SK-N-SH (cell line): ENCODE data around the gene TRPV3. TPM values are rescaled to one million over a fixed set of nuclear protein-coding genes. Genes with fewer than 3 reads are reported as not detected.
A peak's percentile ranks its signal among the peaks of the same experiment; 100 is the strongest.

Source experiments
- CTCF ChIA-PET: fragments of 300-600, 350-600 bp; formaldehyde crosslinking; extraction: SDS; loops from one replicate; lab custom pipeline; 2021; lab: Yijun Ruan, JAX
- POLR2A ChIA-PET: fragments of 350-600 bp; sonication (Branson Sonifier 250); formaldehyde crosslinking; extraction: SDS; loops from one replicate; lab custom pipeline; 2020; ENCODE audit warnings: antibody characterized with exemption, inconsistent platforms; lab: Yijun Ruan, JAX
- DNase-seq: peaks from one replicate; pipeline ENCODE4 v3.0.0; 2012
- H2AFZ ChIP-seq: fragments of 200-600 bp; sonication (generic); 2 replicates; pipeline ENCODE4 v1.8.1; 2016; ENCODE audit warnings: antibody characterized with exemption, mild to moderate bottlenecking, low read depth
- H3F3A ChIP-seq: fragments of 200-600 bp; sonication (generic); replicated peaks from 2 replicates; pipeline ENCODE3; 2016; ENCODE audit warnings: antibody characterized with exemption, mild to moderate bottlenecking; ENCODE audit not compliant: insufficient read depth
- H3K27ac ChIP-seq, 2 experiments: fragments of 200-500 bp in 1 of 2; fragments of 200-600 bp in 1 of 2; sonication (Bioruptor generic) in 1 of 2; sonication (generic), shearing (Covaris generic) in 1 of 2; 2 replicates each; pipeline versions ENCODE4 v1.5.1 to v1.6.1; 2014 to 2016; ENCODE audit warnings: low read depth in 2 of 2, inconsistent platforms in 1 of 2, low read length in 1 of 2, mild to moderate bottlenecking in 1 of 2, mixed read lengths in 1 of 2
- H3K27me3 ChIP-seq: fragments of 200-600 bp; sonication (generic), shearing (Covaris generic); 2 replicates; pipeline ENCODE4 v1.6.1; 2016; ENCODE audit warnings: mixed run types; ENCODE audit not compliant: insufficient read depth
- H3K36me3 ChIP-seq, 2 experiments: fragments of 200-500 bp in 1 of 2; fragments of 200-600 bp in 1 of 2; sonication (Bioruptor generic) in 1 of 2; sonication (generic) in 1 of 2; replicated peaks in 1 of 2; 2 replicates each; pipeline versions ENCODE3 to v1.5.1; 2014 to 2016; ENCODE audit warnings: low read length in 1 of 2, mild to moderate bottlenecking in 1 of 2; ENCODE audit not compliant: insufficient read depth in 2 of 2, control insufficient read depth in 1 of 2
- H3K4me1 ChIP-seq, 2 experiments: fragments of 200-500 bp in 1 of 2; fragments of 200-600 bp in 1 of 2; sonication (Bioruptor generic) in 1 of 2; sonication (generic), shearing (Covaris generic) in 1 of 2; 2 replicates each; pipeline versions ENCODE4 v1.5.1 to v1.6.1; 2014 to 2016; ENCODE audit warnings: low read depth in 1 of 2, low read length in 1 of 2, mixed run types in 1 of 2; ENCODE audit not compliant: insufficient read depth in 2 of 2, control insufficient read depth in 1 of 2
- H3K4me2 ChIP-seq: fragments of 200-600 bp; sonication (generic), shearing (Covaris generic); 2 replicates; pipeline ENCODE4 v1.6.1; 2017; ENCODE audit warnings: mixed run types
- H3K4me3 ChIP-seq, 2 experiments: fragments of 200-500 bp in 1 of 2; fragments of 200-600 bp in 1 of 2; sonication (Bioruptor generic) in 1 of 2; sonication (generic), shearing (Covaris generic) in 1 of 2; 2 replicates each; pipeline versions ENCODE4 v1.5.1 to v1.8.1; 2014 to 2016; ENCODE audit warnings: low read depth in 2 of 2, inconsistent platforms in 1 of 2, low read length in 1 of 2, mild to moderate bottlenecking in 1 of 2, mixed read lengths in 1 of 2, moderate library complexity in 1 of 2
- H3K79me2 ChIP-seq: fragments of 200-600 bp; sonication (generic); 2 replicates; pipeline ENCODE4 v1.8.1; 2017; ENCODE audit warnings: mild to moderate bottlenecking; ENCODE audit not compliant: insufficient read depth
- H3K9ac ChIP-seq: fragments of 200-600 bp; sonication (generic); 2 replicates; pipeline ENCODE4 v1.6.1; 2017; ENCODE audit warnings: mixed run types
- H3K9me2 ChIP-seq: fragments of 200-600 bp; sonication (generic); 2 replicates; pipeline ENCODE4 v1.6.1; 2017; ENCODE audit warnings: mixed run types
- H3K9me3 ChIP-seq: fragments of 200-600 bp; sonication (generic); 2 replicates; pipeline ENCODE4 v1.6.1; 2017; ENCODE audit warnings: mixed run types, mild to moderate bottlenecking, moderate library complexity
- H4K20me1 ChIP-seq: fragments of 200-600 bp; sonication (generic); 2 replicates; pipeline ENCODE4 v1.6.1; 2017; ENCODE audit warnings: mild to moderate bottlenecking, mixed run types; ENCODE audit not compliant: insufficient read depth
- CHD2 ChIP-seq: fragments of 150-350 bp; IDR thresholded peaks from 2 replicates; pipeline ENCODE4 v1.6.1; 2018; ENCODE audit warnings: low read length; ENCODE audit not compliant: partially characterized antibody
- ELF1 ChIP-seq: IDR thresholded peaks from 2 replicates; pipeline ENCODE4 v1.4.0; 2012
- EP300 ChIP-seq, 2 experiments: IDR thresholded peaks; 2 replicates each; pipeline versions ENCODE4 v1.4.0 to v1.6.1; 2012; ENCODE audit warnings: borderline replicate concordance in 1 of 2, low read depth in 1 of 2, low read length in 1 of 2
- EZH2phosphoT487 ChIP-seq: fragments of 200-600 bp; sonication (generic); IDR thresholded peaks from 2 replicates; pipeline ENCODE4 v1.6.1; 2017; ENCODE audit warnings: low read depth, mixed run types, mild to moderate bottlenecking, antibody characterized with exemption, moderate library complexity, borderline replicate concordance
- FOSL2 ChIP-seq: IDR thresholded peaks from 2 replicates; pipeline ENCODE4 v1.4.0; 2012; ENCODE audit warnings: low read depth, mild to moderate bottlenecking, moderate library complexity, borderline replicate concordance
- FOXM1 ChIP-seq: IDR thresholded peaks from 2 replicates; pipeline ENCODE4 v1.4.0; 2012; ENCODE audit warnings: low read depth, mild to moderate bottlenecking
- JUND ChIP-seq: IDR thresholded peaks from 2 replicates; pipeline ENCODE4 v1.4.0; 2012
- MEF2A ChIP-seq: IDR thresholded peaks from 2 replicates; pipeline ENCODE4 v1.4.0; 2012; ENCODE audit warnings: low read depth, borderline replicate concordance
- MXI1 ChIP-seq: IDR thresholded peaks from 2 replicates; pipeline ENCODE4 v1.6.1; 2012; ENCODE audit warnings: mild to moderate bottlenecking, low read depth, low read length, improper control_type of control experiment
- NFIC ChIP-seq: IDR thresholded peaks from 2 replicates; pipeline ENCODE4 v1.4.0; 2012; ENCODE audit warnings: borderline replicate concordance
- POLR2AphosphoS5 ChIP-seq: IDR thresholded peaks from 2 replicates; pipeline ENCODE4 v1.6.1; 2012; ENCODE audit warnings: low read depth, low read length
- RAD21 ChIP-seq: IDR thresholded peaks from 2 replicates; pipeline ENCODE4 v1.6.1; 2012; ENCODE audit warnings: mild to moderate bottlenecking, low read length
- RCOR1 ChIP-seq: fragments of 150-350 bp; IDR thresholded peaks from 2 replicates; pipeline ENCODE4 v1.6.1; 2017; ENCODE audit warnings: antibody characterized with exemption, low read length
- RXRA ChIP-seq: IDR thresholded peaks from 2 replicates; pipeline ENCODE4 v1.4.0; 2012; ENCODE audit warnings: low read depth, mild to moderate bottlenecking, borderline replicate concordance
- SIN3A ChIP-seq: IDR thresholded peaks from 2 replicates; pipeline ENCODE4 v1.6.1; 2012; ENCODE audit warnings: low read depth, mild to moderate bottlenecking, low read length, moderate library complexity, borderline replicate concordance
- SMC3 ChIP-seq: IDR thresholded peaks from 2 replicates; pipeline ENCODE4 v1.6.1; 2012; ENCODE audit warnings: low read depth, low read length, improper control_type of control experiment
- TCF12 ChIP-seq: IDR thresholded peaks from 2 replicates; pipeline ENCODE4 v1.4.0; 2012
- USF2 ChIP-seq: fragments of 150-350 bp; IDR thresholded peaks from 2 replicates; pipeline ENCODE4 v1.6.1; 2017; ENCODE audit warnings: antibody characterized with exemption, low read length, low read depth, borderline replicate concordance
- YY1 ChIP-seq: IDR thresholded peaks from 2 replicates; pipeline ENCODE4 v1.4.0; 2012; ENCODE audit warnings: low read depth, mild to moderate bottlenecking
- ZBTB33 ChIP-seq: IDR thresholded peaks from 2 replicates; pipeline ENCODE4 v1.4.0; 2012; ENCODE audit warnings: low read depth, borderline replicate concordance
- WGBS: methylation state at CpG from one replicate; pipeline ENCODE4 v1.1.6; 2017; ENCODE audit warnings: low lambda C conversion rate; 5-methylcytosine and 5-hydroxymethylcytosine counted together
- polyA plus RNA-seq, 3 experiments: library from polyadenylated mRNA; depleted of rRNA; stranded (reverse); fragments of >200 nt; gene quantifications; 2 replicates each; pipeline ENCODE4 v1.2.3, GENCODE V29; 2012
- TF ChIP-seq, protein P1 (sequence below): fragments of 150-350 bp; IDR thresholded peaks from 2 replicates; pipeline ENCODE4 v1.6.1; 2016; ENCODE audit warnings: mild to moderate bottlenecking, low read depth, low read length
- TF ChIP-seq, protein P2 (sequence below): IDR thresholded peaks from 2 replicates; pipeline ENCODE4 v1.4.0; 2012; ENCODE audit warnings: low read depth

TRPV3 gene
- polyA plus RNA-seq, 1 of the 3 experiments (the other 2 are of a cell fraction): 0.28 TPM

DNA sequence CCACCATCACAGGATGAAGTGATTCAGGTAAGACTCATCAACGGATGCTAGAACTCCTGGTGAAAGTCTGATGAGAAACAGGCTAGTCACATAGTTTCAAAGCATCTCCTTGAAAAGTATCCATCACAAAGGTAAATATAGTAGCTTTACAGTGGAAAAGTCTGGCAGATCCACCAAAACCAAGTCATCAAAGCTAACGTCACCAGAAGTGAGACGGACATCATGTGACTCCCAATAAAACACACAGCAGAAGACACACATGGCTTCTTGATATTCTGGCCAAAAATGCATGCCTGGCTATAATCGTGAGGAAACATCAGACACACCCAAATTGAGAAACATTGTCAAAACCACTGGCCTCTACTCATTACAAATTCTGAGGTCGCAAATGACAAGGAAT is 17.9 kb upstream of the TRPV3 start:
- Histone ChIP-seq H2AFZ (no peak overlapping the region), H3K27ac (no peak overlapping the region; a peak in 1 of 4 replicates), H3K4me1 (no peaks in the 10 kb centered on the region), H3K9me3 (no peaks in the 10 kb centered on the region), H3K4me2 (no peak overlapping the region), H3K4me3 (no peak overlapping the region), H3K36me3 (no peaks in the 10 kb centered on the region), H3F3A (no peaks in the 10 kb centered on the region), H3K79me2 (no peaks in the 10 kb centered on the region), H3K9me2 (no peaks in the 10 kb centered on the region), H4K20me1 (no peaks in the 10 kb centered on the region), H3K27me3 (no peaks in the 10 kb centered on the region), H3K9ac (no peak overlapping the region)
- WGBS: 41% methylated on average over 5 of the region's 5 CpGs
- no peak for TF ChIP-seq SIN3A
- no peak for TF ChIP-seq ELF1
- 0 out of 2 replicates have a peak, but pooled peaks have one; percentile 19 for TF ChIP-seq POLR2AphosphoS5
- no peak for TF ChIP-seq EP300 (IDR thresholded peaks at IDR 0.05; ENCODE audit: borderline replicate concordance in 1 of 2, low read depth in 1 of 2, low read length in 1 of 2)
- no peak for TF ChIP-seq MXI1
- no peak for TF ChIP-seq RAD21
- TF ChIP-seq CHD2: no peak
- no peak for TF ChIP-seq EZH2phosphoT487
- no peak for TF ChIP-seq RCOR1
- no peak for TF ChIP-seq MEF2A
- no peak for TF ChIP-seq JUND
- TF ChIP-seq SMC3: no peak
- no peak for TF ChIP-seq USF2
- no peak for TF ChIP-seq FOXM1
- peak; percentile 22; the same call in 1 of the 2 replicates for TF ChIP-seq NFIC
- no peak for TF ChIP-seq ZBTB33
- TF ChIP-seq RXRA: no peak
- TF ChIP-seq, protein P1, sequence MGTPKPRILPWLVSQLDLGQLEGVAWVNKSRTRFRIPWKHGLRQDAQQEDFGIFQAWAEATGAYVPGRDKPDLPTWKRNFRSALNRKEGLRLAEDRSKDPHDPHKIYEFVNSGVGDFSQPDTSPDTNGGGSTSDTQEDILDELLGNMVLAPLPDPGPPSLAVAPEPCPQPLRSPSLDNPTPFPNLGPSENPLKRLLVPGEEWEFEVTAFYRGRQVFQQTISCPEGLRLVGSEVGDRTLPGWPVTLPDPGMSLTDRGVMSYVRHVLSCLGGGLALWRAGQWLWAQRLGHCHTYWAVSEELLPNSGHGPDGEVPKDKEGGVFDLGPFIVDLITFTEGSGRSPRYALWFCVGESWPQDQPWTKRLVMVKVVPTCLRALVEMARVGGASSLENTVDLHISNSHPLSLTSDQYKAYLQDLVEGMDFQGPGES: no peak
- TF ChIP-seq FOSL2: peak; percentile 44; the same call in 1 of the 2 replicates
- peak; percentile 54 for TF ChIP-seq TCF12
- no peak for TF ChIP-seq YY1
- TF ChIP-seq, protein P2, sequence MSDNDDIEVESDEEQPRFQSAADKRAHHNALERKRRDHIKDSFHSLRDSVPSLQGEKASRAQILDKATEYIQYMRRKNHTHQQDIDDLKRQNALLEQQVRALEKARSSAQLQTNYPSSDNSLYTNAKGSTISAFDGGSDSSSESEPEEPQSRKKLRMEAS: no peak
- POLR2A ChIA-PET: no interaction called here
- no peak for DNase-seq
- CTCF ChIA-PET: no interaction called here
